Neural progenitor cell (in vitro differentiated cells): ENCODE measurements around the gene SMYD3. TPM values are rescaled to one million over a fixed set of nuclear protein-coding genes. Genes with fewer than 3 reads are reported as not detected.

ENCODE experiments used
- DNase-seq: peaks from one replicate; pipeline ENCODE4 v3.0.0-alpha.2; 2016; ENCODE audit warnings: low spot score
- H2AFZ ChIP-seq: fragments of 200-600 bp; sonication (generic); replicated peaks from 2 replicates; pipeline ENCODE4 v1.6.1; 2016; ENCODE audit warnings: antibody characterized with exemption
- H3F3A ChIP-seq: fragments of 200-600 bp; sonication (generic); 2 replicates; pipeline ENCODE4 v1.6.1; 2016; ENCODE audit warnings: antibody characterized with exemption, low read depth
- H3K27ac ChIP-seq: fragments of 200-600 bp; sonication (generic); 2 replicates; pipeline ENCODE4 v1.5.1; 2016; ENCODE audit warnings: mild to moderate bottlenecking
- H3K27me3 ChIP-seq: fragments of 200-600 bp; sonication (generic); 2 replicates; pipeline ENCODE4 v1.6.1; 2016; ENCODE audit warnings: mild to moderate bottlenecking, moderate library complexity
- H3K36me3 ChIP-seq: fragments of 200-600 bp; sonication (generic); 2 replicates; pipeline ENCODE4 v1.5.1; 2016
- H3K4me1 ChIP-seq: fragments of 200-600 bp; sonication (generic); 2 replicates; pipeline ENCODE4 v1.6.1; 2016; ENCODE audit warnings: mixed run types
- H3K4me2 ChIP-seq: fragments of 200-600 bp; sonication (generic); 2 replicates; pipeline ENCODE4 v1.6.1; 2016
- H3K4me3 ChIP-seq: fragments of 200-600 bp; sonication (generic); 2 replicates; pipeline ENCODE4 v1.5.1; 2016
- H3K79me2 ChIP-seq: fragments of 200-600 bp; sonication (generic); 2 replicates; pipeline ENCODE4 v1.6.1; 2016; ENCODE audit warnings: low read depth
- H3K9ac ChIP-seq: fragments of 200-600 bp; sonication (generic); 2 replicates; pipeline ENCODE4 v1.6.1; 2016
- H3K9me3 ChIP-seq: fragments of 200-600 bp; sonication (generic); 2 replicates; pipeline ENCODE4 v1.5.1; 2016; ENCODE audit warnings: low read depth
- H4K20me1 ChIP-seq: fragments of 200-600 bp; sonication (generic); 2 replicates; pipeline ENCODE4 v1.6.1; 2016; ENCODE audit warnings: low read depth
- H3K27ac Mint-ChIP-seq: 3 replicates; pipeline ENCODE4 v1.8.0; 2021; ENCODE audit warnings: mixed read lengths
- H3K27me3 Mint-ChIP-seq: 2 replicates; pipeline ENCODE4 v1.8.0; 2022; ENCODE audit warnings: low read depth, mild to moderate bottlenecking, inconsistent platforms, moderate library complexity, mixed read lengths; ENCODE audit not compliant: insufficient read depth
- H3K36me3 Mint-ChIP-seq: 3 replicates; pipeline ENCODE4 v1.8.0; 2021; ENCODE audit warnings: mixed read lengths
- H3K4me1 Mint-ChIP-seq: 3 replicates; pipeline ENCODE4 v1.8.0; 2021; ENCODE audit warnings: mixed read lengths
- H3K4me3 Mint-ChIP-seq: 3 replicates; pipeline ENCODE4 v1.8.0; 2021; ENCODE audit warnings: mild to moderate bottlenecking, moderate library complexity, mixed read lengths
- H3K9me3 Mint-ChIP-seq: 3 replicates; pipeline ENCODE4 v1.8.0; 2020; ENCODE audit warnings: mixed read lengths
- CTCF ChIP-seq: fragments of 200-600 bp; sonication (generic); IDR thresholded peaks from 2 replicates; pipeline ENCODE4 v1.5.1; 2017; ENCODE audit warnings: antibody characterized with exemption, mild to moderate bottlenecking
- EZH2 ChIP-seq: fragments of 200-600 bp; sonication (generic); IDR thresholded peaks from 2 replicates; pipeline ENCODE4 v1.6.1; 2017; ENCODE audit warnings: antibody characterized with exemption, mild to moderate bottlenecking, moderate library complexity
- EZH2phosphoT487 ChIP-seq: fragments of 200-600 bp; sonication (generic); IDR thresholded peaks from 2 replicates; pipeline ENCODE4 v1.6.1; 2017; ENCODE audit warnings: antibody characterized with exemption
- total RNA-seq: library from RNA; depleted of rRNA; stranded (reverse); fragments of >200 nt; gene quantifications from 2 replicates; pipeline ENCODE4 v1.2.3, GENCODE V29; 2015; ENCODE audit warnings: low replicate concordance

SMYD3 gene
- total RNA-seq, 1 donor from 2014 or later = 43.2 TPM

DNA sequence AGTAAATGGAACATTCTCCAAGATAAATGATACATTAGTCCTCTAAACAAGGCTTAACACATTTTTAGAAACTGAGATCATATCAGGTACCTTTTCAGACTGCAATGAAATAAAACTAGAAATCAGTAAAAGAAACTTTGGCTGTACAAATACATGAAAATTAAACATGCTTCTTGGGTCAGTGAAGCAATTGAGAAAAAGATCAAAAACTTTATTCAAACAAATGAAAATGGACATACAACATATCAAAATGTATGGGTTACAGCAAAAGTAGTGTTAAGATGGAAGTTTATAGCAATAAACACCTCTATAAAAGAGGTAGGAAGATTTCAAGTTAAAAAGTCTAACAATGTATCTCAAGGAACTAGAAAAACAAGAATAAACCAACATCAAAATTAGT is 598.5 kb downstream of the SMYD3 start:
- Histone ChIP-seq H3K9ac (no peak overlapping the region), H3K27me3 (no peaks in the 10 kb centered on the region), H3K79me2 (no peaks in the 10 kb centered on the region), H3K27ac (no peak overlapping the region), H3F3A (no peaks in the 10 kb centered on the region), H3K4me1 (no peaks in the 10 kb centered on the region), H3K4me2 (no peak overlapping the region), H3K36me3 (no peaks in the 10 kb centered on the region), H3K4me3 (no peak overlapping the region), H3K9me3 (no peaks in the 10 kb centered on the region), H4K20me1 (no peaks in the 10 kb centered on the region), H2AFZ (no peak overlapping the region)
- Mint-ChIP-seq H3K4me1 (no peaks in the 10 kb centered on the region), H3K27me3 (no peaks in the 10 kb centered on the region), H3K4me3 (no peak overlapping the region), H3K36me3 (no peaks in the 10 kb centered on the region), H3K27ac (no peak overlapping the region), H3K9me3 (no peaks in the 10 kb centered on the region)
- no peak for TF ChIP-seq EZH2
- TF ChIP-seq CTCF = no peak
- TF ChIP-seq EZH2phosphoT487 = no peak
- DNase-seq = no peak

DNA sequence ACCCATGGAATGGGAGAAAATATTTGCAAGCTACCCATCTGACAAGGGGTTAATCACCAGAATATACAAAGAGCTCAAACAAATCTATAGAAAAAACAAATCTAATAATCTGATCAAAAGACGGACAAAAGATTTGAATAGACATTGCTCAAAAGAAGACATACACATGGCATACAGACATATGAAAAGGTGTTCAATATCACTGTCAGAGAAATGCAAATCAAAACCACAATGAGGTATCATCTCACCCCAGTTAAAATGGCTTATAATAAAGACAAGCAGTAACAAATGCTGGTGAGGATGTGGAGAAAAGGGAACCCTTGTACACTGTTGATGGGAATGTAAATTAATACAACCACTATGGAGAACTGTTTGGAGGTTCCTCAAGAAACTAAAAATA is 600.9 kb downstream of the SMYD3 start:
- no peaks in the 10 kb centered on the region for H3K4me1 Mint-ChIP-seq
- Histone ChIP-seq H3K4me3 (no peak overlapping the region), H3K79me2 (no peaks in the 10 kb centered on the region), H3K27ac (no peak overlapping the region), H2AFZ (no peak overlapping the region), H3K4me1 (no peaks in the 10 kb centered on the region), H3K9ac (no peak overlapping the region), H3K4me2 (no peak overlapping the region), H3K27me3 (no peaks in the 10 kb centered on the region), H3F3A (no peaks in the 10 kb centered on the region), H3K9me3 (no peaks in the 10 kb centered on the region), H3K36me3 (no peaks in the 10 kb centered on the region), H4K20me1 (no peaks in the 10 kb centered on the region)
- no peaks in the 10 kb centered on the region for H3K27me3 Mint-ChIP-seq
- no peak for DNase-seq
- H3K36me3 Mint-ChIP-seq = no peaks in the 10 kb centered on the region
- peaks cover 4% of the 10 kb centered on the region for H3K9me3 Mint-ChIP-seq
- TF ChIP-seq EZH2 = no peak
- TF ChIP-seq EZH2phosphoT487 = no peak
- TF ChIP-seq CTCF = no peak
- H3K27ac Mint-ChIP-seq = no peak overlapping the region
- H3K4me3 Mint-ChIP-seq = no peak overlapping the region

DNA sequence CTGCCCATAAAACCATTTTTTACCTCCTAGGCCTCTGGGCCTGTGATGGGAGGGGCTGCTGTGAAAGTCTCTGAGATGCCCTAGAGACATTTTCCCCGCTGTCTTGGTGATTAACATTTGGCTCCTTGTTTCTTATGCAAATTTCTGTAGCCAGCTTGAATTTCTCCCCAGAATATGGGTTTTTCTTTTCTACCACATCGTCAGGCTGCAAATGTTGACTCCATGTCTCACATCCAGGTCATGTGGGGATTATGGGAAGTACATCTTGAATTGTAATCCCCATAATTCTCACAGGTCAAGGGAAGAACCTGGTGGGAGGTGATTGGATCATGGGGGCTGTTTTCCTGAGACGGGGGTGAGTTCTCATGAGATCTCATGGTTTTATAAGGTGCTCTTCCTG is 603.2 kb downstream of the SMYD3 start:
- peaks cover 4% of the 10 kb centered on the region for H3K9me3 Mint-ChIP-seq

More for the DNA sequence above, 603.2 kb downstream of the SMYD3 start:
- Histone ChIP-seq H3K36me3 (no peaks in the 10 kb centered on the region), H3K79me2 (no peaks in the 10 kb centered on the region), H3K9ac (no peak overlapping the region), H3K27ac (no peak overlapping the region), H2AFZ (no peak overlapping the region), H3F3A (no peaks in the 10 kb centered on the region), H4K20me1 (no peaks in the 10 kb centered on the region), H3K27me3 (no peaks in the 10 kb centered on the region), H3K9me3 (no peaks in the 10 kb centered on the region), H3K4me3 (no peak overlapping the region), H3K4me1 (no peaks in the 10 kb centered on the region), H3K4me2 (no peak overlapping the region)
- Mint-ChIP-seq H3K4me1 (no peaks in the 10 kb centered on the region), H3K27me3 (no peaks in the 10 kb centered on the region), H3K36me3 (no peaks in the 10 kb centered on the region), H3K4me3 (no peak overlapping the region), H3K27ac (no peak overlapping the region)
- no peak for DNase-seq
- TF ChIP-seq EZH2phosphoT487 (no peak), EZH2 (no peak), CTCF (no peak)
